T-helper 2 cell treated with Interferon-gamma antibody and Interleukin-4, amounts not matched to agents 5 μg/mL and 100 μg/mL, for 36 hours (primary cell): Measurements from ENCODE around the gene RCOR3.
A peak's percentile ranks its signal among the peaks of the same experiment; 100 is the strongest.
"Not testable (repeated sequence)": the region's sequence is repeated elsewhere in the genome, so short reads cannot be mapped to it uniquely, and the experiment has no call there.

ENCODE experiments used
- DNase-seq: peaks from one replicate; pipeline ENCODE4 v3.0.0; 2021; ENCODE audit warnings: low spot score
- H3K27ac Mint-ChIP-seq: one replicate; pipeline ENCODE4 v1.8.0; 2021; ENCODE audit warnings: mild to moderate bottlenecking, mixed read lengths
- H3K27me3 Mint-ChIP-seq: one replicate; pipeline ENCODE4 v1.8.0; 2021; ENCODE audit warnings: low read depth, mixed read lengths
- H3K36me3 Mint-ChIP-seq: one replicate; pipeline ENCODE4 v1.8.0; 2021; ENCODE audit warnings: low read depth, mixed read lengths
- H3K4me1 Mint-ChIP-seq: one replicate; pipeline ENCODE4 v1.8.0; 2021; ENCODE audit warnings: low read depth, mixed read lengths
- H3K4me3 Mint-ChIP-seq: one replicate; pipeline ENCODE4 v1.8.0; 2022; ENCODE audit warnings: mild to moderate bottlenecking, moderate library complexity, mixed read lengths
- H3K9me3 Mint-ChIP-seq: one replicate; pipeline ENCODE4 v1.8.0; 2021; ENCODE audit warnings: mixed read lengths

RCOR3 gene

GRCh38 chr1:211258756-211259637 lies at the start of gene RCOR3:
TSS of gene RCOR3 (plus strand) at chr1:211259366. CDS start at chr1:211259561, 195 bp downstream.
- H3K36me3 Mint-ChIP-seq, result peaks cover 13% of the 10 kb centered on the region
- peak within 1 kb of the TSS; percentile 98 for H3K27ac Mint-ChIP-seq
- no peaks in the 10 kb centered on the region for H3K27me3 Mint-ChIP-seq
- DNase-seq, result peak; percentile 91
- no peaks in the 10 kb centered on the region for H3K9me3 Mint-ChIP-seq
- H3K4me3 Mint-ChIP-seq, result peak within 1 kb of the TSS; percentile 95
- H3K4me1 Mint-ChIP-seq, result peaks cover 14% of the 10 kb centered on the region

GRCh38 chr1:211210052-211210451 lies 49.1 kb upstream of the RCOR3 start:
- Mint-ChIP-seq H3K9me3 (no peaks in the 10 kb centered on the region), H3K27me3 (no peaks in the 10 kb centered on the region), H3K4me1 (no peaks in the 10 kb centered on the region), H3K4me3 (no peak overlapping the region), H3K27ac (no peak overlapping the region), H3K36me3 (no peaks in the 10 kb centered on the region)
- no peak for DNase-seq

GRCh38 chr1:211210965-211211364 lies 48.2 kb upstream of the RCOR3 start:
- Mint-ChIP-seq H3K27ac (no peak overlapping the region), H3K36me3 (no peaks in the 10 kb centered on the region), H3K4me3 (no peak overlapping the region), H3K4me1 (no peaks in the 10 kb centered on the region), H3K27me3 (no peaks in the 10 kb centered on the region), H3K9me3 (no peaks in the 10 kb centered on the region)
- DNase-seq, result no peak

- Mint-ChIP-seq H3K27me3 (peaks cover 4% of the 10 kb centered on the region), H3K9me3 (no peaks in the 10 kb centered on the region), H3K4me1 (no peaks in the 10 kb centered on the region), H3K4me3 (no peak overlapping the region), H3K27ac (no peak overlapping the region), H3K36me3 (no peaks in the 10 kb centered on the region)
- DNase-seq, result no peak
Observed at GRCh38 chr1:211213702-211214101, 45.5 kb upstream of the RCOR3 start.

- Mint-ChIP-seq H3K27ac (no peak overlapping the region), H3K4me1 (no peaks in the 10 kb centered on the region), H3K36me3 (no peaks in the 10 kb centered on the region), H3K27me3 (peaks cover 6% of the 10 kb centered on the region), H3K4me3 (no peak overlapping the region), H3K9me3 (no peaks in the 10 kb centered on the region)
- no peak for DNase-seq
Observed at GRCh38 chr1:211215577-211215976, 43.6 kb upstream of the RCOR3 start.

- Mint-ChIP-seq H3K36me3 (no peaks in the 10 kb centered on the region), H3K4me3 (no peak overlapping the region), H3K27me3 (peaks cover 6% of the 10 kb centered on the region), H3K27ac (no peak overlapping the region), H3K4me1 (no peaks in the 10 kb centered on the region), H3K9me3 (no peaks in the 10 kb centered on the region)
- no peak for DNase-seq
Observed at GRCh38 chr1:211217392-211217791, 41.8 kb upstream of the RCOR3 start.

GRCh38 chr1:211222469-211223234 lies 36.5 kb upstream of the RCOR3 start:
- H3K27me3 Mint-ChIP-seq, result peaks cover 11% of the 10 kb centered on the region
- not testable (repeated sequence) for DNase-seq, H3K4me1 Mint-ChIP-seq, H3K4me3 Mint-ChIP-seq, H3K36me3 Mint-ChIP-seq, H3K9me3 Mint-ChIP-seq, H3K27ac Mint-ChIP-seq

GRCh38 chr1:211228573-211229364 lies 30.4 kb upstream of the RCOR3 start:
- not testable (repeated sequence) for H3K36me3 Mint-ChIP-seq, H3K9me3 Mint-ChIP-seq, H3K27me3 Mint-ChIP-seq
- DNase-seq, result peak; percentile 36
- peaks cover 22% of the 10 kb centered on the region for H3K4me1 Mint-ChIP-seq
- H3K27ac Mint-ChIP-seq, result peak overlapping the region; percentile 64
- peak overlapping the region; percentile 55 for H3K4me3 Mint-ChIP-seq

- Mint-ChIP-seq H3K4me1 (peaks cover 22% of the 10 kb centered on the region), H3K27ac (peak overlapping the region; percentile 64), H3K4me3 (peak overlapping the region; percentile 55), H3K27me3 (no peaks in the 10 kb centered on the region), H3K36me3 (no peaks in the 10 kb centered on the region), H3K9me3 (peaks cover 6% of the 10 kb centered on the region)
- no peak for DNase-seq
Observed at GRCh38 chr1:211229365-211229759, 29.8 kb upstream of the RCOR3 start.

- Mint-ChIP-seq H3K4me1 (peaks cover 22% of the 10 kb centered on the region), H3K27me3 (no peaks in the 10 kb centered on the region), H3K36me3 (no peaks in the 10 kb centered on the region)
Observed at GRCh38 chr1:211231873-211232272, 27.3 kb upstream of the RCOR3 start.

GRCh38 chr1:211236633-211237320 lies 22.4 kb upstream of the RCOR3 start:
- no peaks in the 10 kb centered on the region for H3K36me3 Mint-ChIP-seq
- H3K27ac Mint-ChIP-seq, result no peak overlapping the region
- peaks cover 4% of the 10 kb centered on the region for H3K27me3 Mint-ChIP-seq
- H3K4me1 Mint-ChIP-seq, result peaks cover 3% of the 10 kb centered on the region
- no peak for DNase-seq
- H3K4me3 Mint-ChIP-seq, result no peak overlapping the region
- H3K9me3 Mint-ChIP-seq, result no peaks in the 10 kb centered on the region

More at GRCh38 chr1:211231873-211232272, 27.3 kb upstream of the RCOR3 start:
- no peak for DNase-seq
- H3K27ac Mint-ChIP-seq, result no peak overlapping the region
- H3K4me3 Mint-ChIP-seq, result no peak overlapping the region
- H3K9me3 Mint-ChIP-seq, result peaks cover 6% of the 10 kb centered on the region

GRCh38 chr1:211237579-211237978 lies 21.6 kb upstream of the RCOR3 start:
- H3K9me3 Mint-ChIP-seq, result no peaks in the 10 kb centered on the region
- no peak for DNase-seq
- H3K27me3 Mint-ChIP-seq, result peaks cover 4% of the 10 kb centered on the region
- no peak overlapping the region for H3K4me3 Mint-ChIP-seq
- H3K27ac Mint-ChIP-seq, result no peak overlapping the region
- H3K36me3 Mint-ChIP-seq, result no peaks in the 10 kb centered on the region
- H3K4me1 Mint-ChIP-seq, result peaks cover 5% of the 10 kb centered on the region

- not testable (repeated sequence) for H3K4me1 Mint-ChIP-seq, H3K36me3 Mint-ChIP-seq, H3K9me3 Mint-ChIP-seq, H3K27ac Mint-ChIP-seq, H3K27me3 Mint-ChIP-seq, H3K4me3 Mint-ChIP-seq, DNase-seq
Observed at GRCh38 chr1:211240567-211240966, 18.6 kb upstream of the RCOR3 start.
